NT2/D1 (cell line): ENCODE results near the gene KCNH6.

Source experiments
- SUZ12 ChIP-seq: IDR thresholded peaks from 2 replicates; pipeline ENCODE4 v1.6.1; 2011; ENCODE audit not compliant: insufficient read length, insufficient read depth; ENCODE audit errors: extremely low read depth
- ZNF274 ChIP-seq: IDR thresholded peaks from 2 replicates; pipeline ENCODE4 v1.6.1; 2011; ENCODE audit warnings: mild to moderate bottlenecking, low read depth, low read length

DNA sequence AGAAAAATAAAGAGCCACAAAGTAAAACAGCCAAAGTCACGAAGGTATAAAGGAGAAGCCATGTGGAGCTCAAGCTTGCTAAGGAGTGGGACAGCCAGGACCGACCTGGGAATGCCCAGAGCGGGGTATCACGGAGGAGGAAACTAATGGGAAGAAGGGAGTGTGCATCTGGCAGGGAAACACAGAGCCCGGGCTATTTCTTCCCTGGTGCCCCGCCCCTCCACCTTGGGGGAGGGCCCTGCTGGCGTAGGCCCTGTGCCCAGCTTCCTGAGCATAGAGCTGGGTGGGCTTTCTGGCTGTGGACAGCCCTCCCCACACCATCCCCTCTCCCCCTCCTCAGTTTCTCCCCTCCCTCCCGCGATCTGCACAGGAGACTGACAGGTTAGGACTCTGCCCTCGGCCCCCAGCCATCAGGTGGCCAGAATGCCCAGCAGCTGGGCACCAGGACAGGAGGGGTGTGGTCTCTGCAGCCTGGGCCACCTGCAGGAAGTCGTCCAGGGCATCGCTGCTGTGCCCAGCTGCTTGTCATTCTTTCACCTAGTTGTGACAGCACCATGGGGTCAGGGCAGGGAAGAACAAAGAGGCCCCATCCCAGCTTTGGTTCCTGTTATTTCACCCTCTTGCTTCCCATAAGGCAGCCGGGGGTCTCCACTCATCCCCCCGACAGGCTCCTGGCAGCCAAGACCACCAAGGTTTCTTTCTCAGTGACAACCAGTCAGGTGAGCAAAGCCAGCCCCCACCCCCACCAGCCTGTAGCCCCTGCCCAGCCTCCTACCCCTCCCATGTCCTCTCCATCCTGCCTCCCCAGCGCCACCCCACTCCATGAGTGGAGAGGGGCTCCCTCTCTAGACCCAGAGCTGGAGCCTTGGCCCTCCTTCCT, 20.0 kb downstream of the KCNH6 start:
- TF ChIP-seq ZNF274: no peak
- TF ChIP-seq SUZ12: no peak
